COLO668 (cell line): Measurements from ENCODE around the gene CYSTM1.
"Not testable (repeated sequence)": the region's sequence is repeated elsewhere in the genome, so short reads cannot be mapped to it uniquely, and the experiment has no call there.

Experiments used
- DNase-seq: peaks from one replicate; lab custom pipeline; 2025; ENCODE audit not compliant: unreplicated experiment; lab: John Stamatoyannopoulos, UW

Gene CYSTM1

GRCh38 chr5:140148508-140148907, 26.5 kb upstream of the CYSTM1 start:
- DNase-seq = no peak

DNA sequence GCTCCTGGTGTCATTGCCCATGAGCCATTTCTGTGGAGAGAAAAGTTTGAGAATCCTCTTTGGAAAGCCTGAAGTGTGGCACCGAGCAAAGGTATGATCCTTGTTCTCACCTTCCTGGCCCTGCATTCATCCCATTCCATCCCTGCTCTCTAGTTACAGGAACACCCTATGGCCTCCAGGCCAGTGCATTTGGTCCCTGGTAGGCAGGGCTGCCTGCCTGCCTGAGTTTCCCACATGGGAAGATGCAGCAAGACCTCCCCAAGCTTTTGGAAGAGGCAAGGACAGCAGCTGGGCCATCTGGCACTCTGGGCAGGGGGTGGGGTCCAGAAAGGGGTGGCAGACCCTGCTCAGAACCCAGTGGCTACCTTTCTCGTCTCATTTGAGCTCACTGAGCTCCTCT, 24.8 kb upstream of the CYSTM1 start:
- no peak for DNase-seq

DNA sequence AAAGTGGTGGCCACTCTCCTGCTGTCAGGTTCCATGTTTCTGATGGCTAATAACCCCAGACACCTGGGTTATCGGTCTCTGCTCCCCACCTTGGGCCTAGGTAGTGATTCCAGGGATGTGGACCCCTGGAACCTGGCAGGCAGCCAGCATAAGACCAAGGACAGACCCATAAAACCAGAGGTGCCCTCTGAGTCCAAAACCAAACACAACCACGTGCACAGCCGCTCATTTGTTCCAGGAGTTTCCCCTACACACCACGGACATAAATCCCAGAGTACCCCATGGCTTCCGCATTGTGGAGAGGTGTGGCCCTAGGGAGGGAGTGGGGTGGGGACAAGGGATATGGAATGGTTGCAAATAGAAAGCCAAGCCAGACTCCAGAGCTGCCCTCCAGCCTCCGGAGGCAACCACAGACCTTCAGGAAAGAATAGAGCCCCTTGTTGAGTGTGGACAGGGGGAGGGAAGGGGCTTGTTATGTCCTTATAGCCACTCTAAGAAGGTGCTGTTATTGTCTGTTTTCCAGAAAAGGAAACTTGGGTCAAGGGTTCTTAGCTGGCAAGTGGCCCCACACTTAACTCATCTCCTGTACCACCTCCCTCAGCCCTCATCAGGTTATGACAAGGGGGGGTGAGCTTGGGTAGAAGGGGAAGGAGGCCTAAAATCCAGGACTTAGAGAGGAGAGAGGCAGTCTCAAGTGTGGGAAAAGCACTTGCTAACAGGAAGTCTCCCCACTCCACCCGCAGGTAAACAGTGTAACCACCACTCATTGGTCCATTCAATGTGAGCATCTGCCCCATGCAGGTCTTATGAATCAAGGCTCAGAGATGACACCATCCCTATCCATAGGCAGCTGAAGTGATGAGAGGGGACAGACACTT, 23.6 kb upstream of the CYSTM1 start:
- DNase-seq = peak; percentile 9

DNA sequence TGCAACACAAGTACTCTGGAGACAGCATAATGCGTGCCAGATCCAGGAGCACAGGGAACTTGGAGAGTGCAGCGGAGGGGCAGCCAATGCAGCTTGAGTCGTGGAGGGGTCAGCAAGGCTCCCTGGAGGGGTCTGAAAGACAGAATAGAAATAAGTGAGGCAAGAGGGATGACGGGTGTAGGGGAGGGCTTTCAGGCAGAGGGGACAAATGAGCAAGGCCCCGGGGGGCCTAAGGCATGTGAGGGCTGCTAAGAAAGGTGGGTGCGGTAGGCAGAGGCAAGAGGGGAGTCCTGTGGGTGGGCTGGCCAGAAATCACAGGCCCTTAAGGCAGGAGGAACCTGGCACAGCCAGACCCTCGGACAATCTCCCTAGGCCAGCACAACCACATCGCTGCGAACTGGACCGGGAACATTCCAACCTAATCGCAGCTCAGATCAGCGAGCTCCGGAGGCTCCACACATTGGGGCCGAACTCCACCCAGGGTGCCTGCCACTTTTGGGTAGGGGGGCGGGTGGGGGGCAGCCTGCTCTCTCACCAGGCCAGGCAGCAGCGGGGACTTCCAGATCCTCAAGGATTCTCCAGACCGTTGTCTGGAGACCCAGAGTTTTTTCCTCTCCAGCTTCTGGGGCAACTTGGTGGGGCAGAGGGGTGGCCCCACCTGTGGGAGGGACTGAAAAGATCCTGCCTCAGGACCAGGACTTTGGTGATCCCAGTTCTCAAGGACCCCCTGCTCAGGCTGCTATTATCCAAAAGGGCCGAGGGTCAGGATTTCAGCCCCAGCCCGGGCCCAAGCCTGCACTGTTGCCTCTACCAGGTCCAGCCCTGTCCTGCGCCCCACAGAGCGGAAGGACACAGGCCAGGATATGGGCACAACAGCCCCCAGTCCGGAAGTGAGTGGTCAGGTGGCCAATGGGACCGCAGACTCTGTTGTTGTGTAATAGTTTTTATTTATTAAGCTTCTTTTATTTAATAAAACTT, 22.7 kb upstream of the CYSTM1 start:
- DNase-seq = no peak

DNA sequence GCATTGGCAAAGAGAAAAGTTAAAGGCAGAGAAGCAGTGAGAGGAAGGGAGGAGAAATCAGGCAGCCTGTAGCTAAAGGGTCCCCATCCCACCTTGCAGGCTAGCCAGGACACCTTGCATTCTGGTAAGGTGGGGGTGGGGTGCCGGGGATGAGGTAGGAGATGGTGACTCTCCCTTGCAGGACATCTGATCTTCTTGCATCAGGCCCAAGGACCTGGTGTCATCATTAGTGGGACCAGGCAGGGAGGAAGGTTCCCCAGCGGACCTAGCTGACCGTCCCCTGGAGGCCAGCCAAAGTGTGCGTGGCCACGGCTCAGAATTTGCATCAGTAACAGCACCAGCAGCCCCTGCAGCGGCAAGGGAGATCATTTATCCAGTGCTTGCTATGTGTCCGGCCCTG, 21.7 kb upstream of the CYSTM1 start:
- no peak for DNase-seq

GRCh38 chr5:140153905-140154304, 21.1 kb upstream of the CYSTM1 start:
- DNase-seq = no peak

GRCh38 chr5:140154710-140155381, 20.1 kb upstream of the CYSTM1 start:
- DNase-seq = not testable (repeated sequence)

DNA sequence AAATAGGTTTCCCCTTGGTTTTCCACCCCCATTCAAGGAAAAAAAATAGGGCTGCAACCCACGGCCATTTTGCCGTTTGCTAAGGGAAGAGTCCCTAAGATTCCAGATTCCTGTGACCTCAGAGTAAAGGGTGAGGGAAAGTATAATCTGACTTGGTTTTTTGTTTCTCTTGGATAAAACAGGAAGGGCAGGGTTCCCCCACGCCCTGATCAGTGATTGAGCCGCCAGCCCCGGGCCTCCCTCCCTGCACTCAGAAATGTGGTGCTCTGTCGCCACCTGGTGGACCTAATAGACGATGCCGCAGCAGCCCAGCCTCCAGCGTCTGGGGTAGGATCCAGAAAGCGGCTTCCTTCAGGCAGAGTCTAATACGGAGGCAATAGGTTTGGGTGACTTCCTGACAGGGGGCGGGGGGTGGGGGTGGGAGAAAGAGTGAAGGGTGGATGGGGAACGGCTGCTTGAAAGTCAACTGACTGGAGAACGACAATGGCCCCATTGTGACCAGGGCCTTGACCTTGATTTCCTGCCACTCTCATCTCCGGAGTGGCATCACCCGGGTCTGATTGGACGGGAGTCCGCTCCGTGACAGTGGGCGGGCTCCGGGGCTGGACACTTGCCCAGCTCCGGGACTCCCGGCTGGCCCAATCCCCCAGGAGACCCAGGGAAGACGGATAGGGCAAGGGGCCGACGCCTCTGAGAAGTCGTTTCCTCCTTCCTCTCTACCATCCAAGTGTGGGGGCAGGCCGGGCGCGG, 17.8 kb upstream of the CYSTM1 start:
- DNase-seq = peak; percentile 68

GRCh38 chr5:140159014-140159927, 15.7 kb upstream of the CYSTM1 start:
- no peak for DNase-seq

GRCh38 chr5:140162275-140162674, 12.7 kb upstream of the CYSTM1 start:
- DNase-seq = no peak

DNA sequence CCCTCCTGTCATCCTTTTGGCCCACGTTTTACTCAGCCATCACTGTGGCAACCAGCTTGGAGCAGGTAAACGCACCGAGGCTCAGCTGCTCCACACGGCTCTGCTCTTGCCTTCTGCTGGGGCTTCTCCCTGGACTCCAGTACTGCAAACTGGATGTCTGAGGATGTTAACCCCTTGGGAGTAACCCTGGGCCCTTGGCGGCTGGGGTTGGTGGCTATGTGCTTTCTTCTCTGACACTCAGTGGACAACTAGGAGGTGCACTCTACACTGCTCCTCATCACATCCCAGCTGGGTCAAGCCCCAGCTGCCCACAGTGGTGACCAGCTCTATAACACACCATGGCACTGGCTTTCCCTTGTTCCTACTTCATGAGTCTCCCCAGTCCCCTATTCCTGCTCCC, 12.2 kb upstream of the CYSTM1 start:
- no peak for DNase-seq

DNA sequence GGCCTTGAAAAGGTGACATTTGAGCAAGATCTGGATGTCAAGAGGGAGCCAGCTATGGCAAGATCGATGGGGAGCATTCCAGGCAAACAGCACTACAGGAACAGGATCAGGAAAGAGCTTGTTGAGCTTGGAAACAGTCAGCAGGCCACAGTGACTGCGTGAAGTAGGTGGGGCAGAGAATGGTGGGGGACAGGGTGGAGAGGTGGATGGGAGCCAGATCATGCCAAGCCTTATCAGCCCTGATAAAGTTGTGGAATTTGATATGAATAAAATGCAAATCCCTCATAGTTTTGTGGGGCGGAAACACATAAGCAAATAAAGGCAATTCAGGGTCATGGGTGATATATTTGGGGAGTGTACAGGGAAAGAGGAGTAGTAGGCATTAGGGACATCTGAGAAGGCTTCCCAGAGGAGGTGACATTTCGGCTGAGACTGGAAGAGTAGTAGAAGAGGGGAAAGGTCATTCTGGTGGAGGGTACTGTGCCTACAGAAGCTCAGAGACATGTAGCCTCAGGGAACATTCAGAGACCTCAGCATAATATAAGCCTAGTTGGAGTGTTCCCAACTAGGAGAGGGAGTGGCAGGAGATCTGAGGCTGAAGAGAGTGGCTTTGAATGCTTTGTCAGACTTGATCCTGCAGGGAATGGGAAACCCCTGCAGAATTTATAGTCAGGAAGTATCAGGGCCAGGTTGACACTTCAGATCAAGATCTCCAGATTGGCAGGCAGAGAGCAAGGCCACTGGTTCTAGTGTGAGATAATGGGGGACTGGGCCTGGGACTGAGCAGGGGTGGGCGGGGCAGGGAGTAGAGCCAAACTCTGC, 9.7 kb upstream of the CYSTM1 start:
- no peak for DNase-seq

DNA sequence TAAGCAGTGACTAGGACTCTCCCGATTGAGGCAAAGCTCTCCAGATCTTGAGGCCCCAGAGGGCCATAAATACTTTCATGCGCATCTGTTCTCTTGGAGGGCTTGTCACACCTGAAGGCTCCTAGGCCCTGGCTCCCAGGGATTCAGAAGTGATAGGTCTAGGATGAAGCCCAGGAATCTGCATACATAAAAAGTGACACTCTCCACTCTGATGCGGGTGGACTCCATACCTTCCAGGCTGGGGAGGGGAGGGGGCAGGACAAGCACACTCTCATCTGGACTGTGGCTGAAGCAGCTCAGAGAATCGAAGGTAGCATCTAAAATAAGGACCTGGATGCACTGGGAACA, 9.1 kb upstream of the CYSTM1 start:
- no peak for DNase-seq

GRCh38 chr5:140166911-140167310, 8.1 kb upstream of the CYSTM1 start:
- no peak for DNase-seq

DNA sequence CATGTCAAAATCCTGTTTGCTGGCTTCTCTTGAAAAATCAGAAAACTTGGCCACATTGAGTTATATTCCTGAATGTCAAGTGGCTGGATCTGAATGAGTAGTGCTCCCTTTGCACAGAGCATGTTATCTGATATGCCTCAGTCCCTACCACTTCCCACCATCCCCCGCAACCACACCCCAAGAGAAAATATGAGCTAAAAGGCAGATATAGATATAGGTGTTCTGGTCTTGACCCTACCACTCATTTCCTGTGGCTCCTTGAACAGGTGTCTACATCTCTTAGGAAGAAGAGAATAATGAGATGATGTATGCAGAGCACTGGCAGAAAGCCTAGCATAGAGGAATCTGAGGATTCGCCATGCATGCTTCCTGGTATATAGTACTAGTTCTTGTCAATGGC, 6.6 kb upstream of the CYSTM1 start:
- no peak for DNase-seq

GRCh38 chr5:140169410-140169809, 5.6 kb upstream of the CYSTM1 start:
- DNase-seq = no peak

DNA sequence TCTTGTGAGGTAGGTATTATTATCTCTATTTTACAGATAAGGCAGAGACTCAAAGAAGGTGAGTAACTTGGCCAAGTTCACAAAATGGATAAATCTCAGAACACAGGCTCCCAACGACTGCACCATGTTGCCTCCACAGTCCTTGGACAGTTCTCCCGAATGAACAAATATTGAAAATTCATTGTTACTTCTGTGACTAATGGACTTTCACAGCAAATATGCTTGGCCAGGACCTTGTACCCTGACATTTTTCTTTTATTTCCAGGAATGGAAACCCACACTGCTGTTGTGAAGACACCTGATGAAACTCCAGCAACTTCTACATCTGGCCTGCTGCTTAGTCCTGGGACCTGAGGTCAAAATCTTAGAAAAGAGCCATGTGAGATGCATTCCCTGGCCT, 2.5 kb upstream of the CYSTM1 start:
- DNase-seq = no peak

DNA sequence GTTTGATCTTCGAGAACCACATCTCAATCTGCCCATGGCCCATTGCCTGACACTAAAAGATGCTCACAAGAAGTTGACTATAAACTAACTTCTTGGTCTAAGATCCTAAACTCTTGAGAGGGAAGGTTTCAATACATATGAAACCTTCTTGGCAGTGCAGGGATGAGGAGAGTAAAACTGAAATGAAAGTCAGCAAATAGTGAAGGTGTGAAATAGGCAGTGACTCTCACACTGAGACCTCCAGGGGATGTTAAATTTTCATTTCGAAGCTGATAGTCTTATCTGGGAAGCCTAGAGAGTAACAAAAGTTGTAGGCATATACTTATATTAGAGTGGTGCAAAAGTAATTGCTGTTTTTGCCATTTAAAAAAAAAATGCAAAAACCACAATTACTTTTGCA, 974 bp upstream of the CYSTM1 start:
- no peak for DNase-seq
